Measurements from ENCODE around the gene CCDC102B. TPM values are rescaled to one million over a fixed set of nuclear protein-coding genes. Genes with fewer than 3 reads are reported as not detected.

CCDC102B gene
- total RNA-seq, 1 donor from 2014 or later = 8.2 TPM

GRCh38 chr18:68793951-68794350 lies 3.9 kb upstream of the CCDC102B start:
- H3K27ac Mint-ChIP-seq (ENCODE audit: unreplicated experiment) = no peak overlapping the region
- peaks cover 2% of the 10 kb centered on the region for H3K27me3 Mint-ChIP-seq (ENCODE audit: unreplicated experiment)
- H3K9me3 Mint-ChIP-seq (ENCODE audit: unreplicated experiment) = no peaks in the 10 kb centered on the region
- no peak overlapping the region for H3K4me3 Mint-ChIP-seq (ENCODE audit: unreplicated experiment)
- H3K4me1 Mint-ChIP-seq (ENCODE audit: unreplicated experiment) = peaks cover 7% of the 10 kb centered on the region
- no peaks in the 10 kb centered on the region for H3K36me3 Mint-ChIP-seq (ENCODE audit: low read depth, unreplicated experiment)
- DNase-seq (ENCODE audit: low spot score) = no peak
- no peak for TF ChIP-seq CTCF (IDR thresholded peaks at IDR 0.05; ENCODE audit: unreplicated experiment)

GRCh38 chr18:68796936-68797690 lies 767 bp upstream of the CCDC102B start:
- Mint-ChIP-seq H3K27ac (ENCODE audit: unreplicated experiment) (no peak overlapping the region), H3K4me3 (ENCODE audit: unreplicated experiment) (no peak overlapping the region), H3K36me3 (ENCODE audit: low read depth, unreplicated experiment) (no peaks in the 10 kb centered on the region), H3K9me3 (ENCODE audit: unreplicated experiment) (no peaks in the 10 kb centered on the region), H3K4me1 (ENCODE audit: unreplicated experiment) (peaks cover 7% of the 10 kb centered on the region), H3K27me3 (ENCODE audit: unreplicated experiment) (no peaks in the 10 kb centered on the region)
- no peak for DNase-seq (ENCODE audit: low spot score)
- no peak for TF ChIP-seq CTCF (IDR thresholded peaks at IDR 0.05; ENCODE audit: unreplicated experiment)

- H3K4me3 Mint-ChIP-seq (ENCODE audit: unreplicated experiment) = no peak overlapping the region
- no peaks in the 10 kb centered on the region for H3K36me3 Mint-ChIP-seq (ENCODE audit: low read depth, unreplicated experiment)
- peaks cover 2% of the 10 kb centered on the region for H3K27me3 Mint-ChIP-seq (ENCODE audit: unreplicated experiment)
- DNase-seq (ENCODE audit: low spot score) = no peak
- no peak for TF ChIP-seq CTCF (IDR thresholded peaks at IDR 0.05; ENCODE audit: unreplicated experiment)
- no peak overlapping the region for H3K27ac Mint-ChIP-seq (ENCODE audit: unreplicated experiment)
- no peaks in the 10 kb centered on the region for H3K9me3 Mint-ChIP-seq (ENCODE audit: unreplicated experiment)
- H3K4me1 Mint-ChIP-seq (ENCODE audit: unreplicated experiment) = peaks cover 7% of the 10 kb centered on the region
These were observed 2.2 kb downstream of the CCDC102B start for GRCh38 chr18:68800075-68800474.

GRCh38 chr18:68803356-68803755 lies 5.5 kb downstream of the CCDC102B start:
- H3K9me3 Mint-ChIP-seq (ENCODE audit: unreplicated experiment) = no peaks in the 10 kb centered on the region
- DNase-seq (ENCODE audit: low spot score) = no peak
- no peaks in the 10 kb centered on the region for H3K36me3 Mint-ChIP-seq (ENCODE audit: low read depth, unreplicated experiment)
- no peak overlapping the region for H3K4me3 Mint-ChIP-seq (ENCODE audit: unreplicated experiment)
- no peak for TF ChIP-seq CTCF (IDR thresholded peaks at IDR 0.05; ENCODE audit: unreplicated experiment)
- peaks cover 2% of the 10 kb centered on the region for H3K27me3 Mint-ChIP-seq (ENCODE audit: unreplicated experiment)
- peaks cover 2% of the 10 kb centered on the region for H3K4me1 Mint-ChIP-seq (ENCODE audit: unreplicated experiment)
- H3K27ac Mint-ChIP-seq (ENCODE audit: unreplicated experiment) = no peak overlapping the region

GRCh38 chr18:68817584-68817983 lies 19.7 kb downstream of the CCDC102B start:
- H3K4me3 Mint-ChIP-seq (ENCODE audit: unreplicated experiment) = no peak overlapping the region
- H3K9me3 Mint-ChIP-seq (ENCODE audit: unreplicated experiment) = no peaks in the 10 kb centered on the region
- no peak for DNase-seq (ENCODE audit: low spot score)
- no peaks in the 10 kb centered on the region for H3K36me3 Mint-ChIP-seq (ENCODE audit: low read depth, unreplicated experiment)
- H3K27ac Mint-ChIP-seq (ENCODE audit: unreplicated experiment) = no peak overlapping the region
- no peaks in the 10 kb centered on the region for H3K27me3 Mint-ChIP-seq (ENCODE audit: unreplicated experiment)
- no peak for TF ChIP-seq CTCF (IDR thresholded peaks at IDR 0.05; ENCODE audit: unreplicated experiment)
- H3K4me1 Mint-ChIP-seq (ENCODE audit: unreplicated experiment) = no peaks in the 10 kb centered on the region
